Measurements from ENCODE around the gene CISTR.
A peak's percentile ranks its signal among the peaks of the same experiment; 100 is the strongest.

Gene CISTR

GRCh38 chr12:53761306-53761705 is 9.5 kb upstream of the CISTR start:
- peak; percentile 66 for DNase-seq

DNA sequence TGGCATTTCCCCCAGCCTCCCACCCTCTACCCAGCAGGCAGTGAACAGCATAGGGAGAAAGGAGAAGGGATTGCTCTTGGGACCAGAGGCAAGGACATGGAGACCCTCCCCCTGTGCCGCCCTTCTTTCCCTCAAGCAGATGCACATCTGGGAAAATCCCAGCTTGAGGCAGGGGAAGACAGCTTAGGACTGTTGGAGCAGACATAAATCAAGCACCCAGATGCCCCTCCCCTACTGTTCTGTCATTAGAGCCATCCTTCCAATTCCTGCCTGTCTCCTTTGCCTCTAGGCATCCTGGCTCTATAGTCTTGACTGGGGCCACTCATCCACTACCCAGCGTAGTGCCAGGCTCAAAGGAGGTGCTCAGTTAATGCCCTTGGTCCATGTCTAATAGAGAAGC is 7.5 kb upstream of the CISTR start:
- DNase-seq: no peak

DNA sequence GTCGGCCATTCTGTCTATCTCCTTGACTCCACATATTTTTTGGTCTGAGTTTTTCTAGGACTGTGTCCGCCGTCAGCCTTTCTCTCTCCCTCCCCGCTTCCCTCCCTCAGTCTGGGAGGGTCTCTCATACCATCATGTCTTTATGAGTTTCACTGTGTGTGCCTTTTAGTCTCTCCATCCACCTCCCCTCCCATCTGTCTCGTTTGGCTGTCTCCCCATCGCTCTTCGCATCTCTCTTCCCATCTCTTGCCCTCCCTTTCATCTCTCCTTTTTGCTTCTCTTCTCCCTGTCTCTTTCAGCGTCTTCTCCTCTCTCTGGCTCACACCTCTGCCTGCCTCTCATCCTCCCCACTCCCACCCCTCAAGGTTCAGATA is 6.9 kb upstream of the CISTR start:
- no peak for DNase-seq

- DNase-seq: no peak
Observed at GRCh38 chr12:53758081-53758729, 6.4 kb upstream of the CISTR start.

GRCh38 chr12:53757101-53757770 is 5.5 kb upstream of the CISTR start:
- DNase-seq: peak; percentile 71

GRCh38 chr12:53756300-53757100 is 4.7 kb upstream of the CISTR start:
- no peak for DNase-seq

GRCh38 chr12:53755893-53756292 is 4.1 kb upstream of the CISTR start:
- no peak for DNase-seq

DNA sequence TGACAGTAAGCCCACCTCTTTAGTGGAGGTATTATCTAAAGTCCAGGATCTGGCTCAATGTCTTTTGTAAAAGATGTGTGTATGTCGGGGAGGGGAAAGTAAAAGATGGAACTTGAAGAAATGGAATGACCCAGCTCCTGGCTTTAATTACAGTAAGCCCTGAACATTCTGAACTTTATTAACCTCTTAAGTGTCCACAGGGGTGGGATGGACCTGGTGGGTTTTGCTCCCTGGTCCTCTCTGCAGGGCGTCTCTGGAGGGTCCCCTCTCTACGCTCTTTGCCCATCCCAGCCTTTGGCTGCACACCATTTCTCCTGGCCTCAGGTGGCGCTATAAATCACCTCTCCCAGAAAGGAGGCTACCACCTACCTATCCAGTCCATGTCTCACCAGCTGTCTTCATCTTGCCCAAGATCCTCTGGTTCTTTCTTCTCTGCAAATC is 3.7 kb upstream of the CISTR start:
- no peak for DNase-seq

GRCh38 chr12:53754633-53755264 is 3.0 kb upstream of the CISTR start:
- no peak for DNase-seq

GRCh38 chr12:53754188-53754585 is 2.4 kb upstream of the CISTR start:
- DNase-seq: no peak

DNA sequence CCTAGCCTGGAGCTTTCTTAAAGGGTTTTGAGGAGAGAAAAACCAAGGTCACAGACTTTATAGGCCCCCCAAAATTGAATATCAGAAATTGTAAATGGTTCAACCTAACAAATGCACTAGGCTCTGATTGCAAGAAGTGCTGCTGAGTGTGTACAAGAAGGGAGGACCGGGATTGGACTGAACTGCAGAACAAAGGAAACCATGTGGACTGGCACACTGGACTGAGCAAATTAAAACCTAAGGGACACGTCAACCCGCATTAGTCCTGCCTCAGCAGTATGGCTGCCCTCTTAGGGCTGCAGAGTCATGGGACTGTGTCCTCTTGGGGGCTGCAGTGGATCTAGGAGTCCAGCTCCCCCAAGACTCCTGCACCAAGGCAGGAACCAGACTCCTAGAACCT is 842 bp upstream of the CISTR start:
- no peak for DNase-seq

- no peak for DNase-seq
Observed at GRCh38 chr12:53752192-53752601, 418 bp upstream of the CISTR start.

DNA sequence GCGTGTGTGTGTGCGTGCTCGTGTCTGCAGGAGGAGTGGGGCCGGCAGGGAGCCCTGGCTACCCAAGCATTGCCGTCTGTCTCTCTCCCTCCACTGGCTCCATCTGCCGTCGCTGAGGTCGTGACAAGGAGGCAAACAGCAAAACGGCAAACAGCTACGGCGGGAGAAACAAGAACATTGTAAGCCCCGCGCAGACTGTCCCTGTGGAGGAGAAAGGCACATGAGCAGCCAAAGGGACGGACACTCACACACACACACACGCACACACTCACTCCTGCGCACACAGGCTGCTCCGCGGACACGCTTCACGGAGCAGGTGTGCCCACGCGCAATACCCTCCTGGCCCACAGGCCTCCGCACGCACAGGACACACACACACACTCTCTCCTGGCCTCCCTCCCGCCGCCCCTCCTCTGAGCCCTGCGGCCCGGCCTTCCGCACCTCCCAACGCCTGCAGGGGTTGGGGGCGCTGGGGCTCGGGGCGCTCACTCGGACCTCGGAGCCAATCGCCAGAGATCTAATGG is 905 bp downstream of the CISTR start:
- no peak for DNase-seq

DNA sequence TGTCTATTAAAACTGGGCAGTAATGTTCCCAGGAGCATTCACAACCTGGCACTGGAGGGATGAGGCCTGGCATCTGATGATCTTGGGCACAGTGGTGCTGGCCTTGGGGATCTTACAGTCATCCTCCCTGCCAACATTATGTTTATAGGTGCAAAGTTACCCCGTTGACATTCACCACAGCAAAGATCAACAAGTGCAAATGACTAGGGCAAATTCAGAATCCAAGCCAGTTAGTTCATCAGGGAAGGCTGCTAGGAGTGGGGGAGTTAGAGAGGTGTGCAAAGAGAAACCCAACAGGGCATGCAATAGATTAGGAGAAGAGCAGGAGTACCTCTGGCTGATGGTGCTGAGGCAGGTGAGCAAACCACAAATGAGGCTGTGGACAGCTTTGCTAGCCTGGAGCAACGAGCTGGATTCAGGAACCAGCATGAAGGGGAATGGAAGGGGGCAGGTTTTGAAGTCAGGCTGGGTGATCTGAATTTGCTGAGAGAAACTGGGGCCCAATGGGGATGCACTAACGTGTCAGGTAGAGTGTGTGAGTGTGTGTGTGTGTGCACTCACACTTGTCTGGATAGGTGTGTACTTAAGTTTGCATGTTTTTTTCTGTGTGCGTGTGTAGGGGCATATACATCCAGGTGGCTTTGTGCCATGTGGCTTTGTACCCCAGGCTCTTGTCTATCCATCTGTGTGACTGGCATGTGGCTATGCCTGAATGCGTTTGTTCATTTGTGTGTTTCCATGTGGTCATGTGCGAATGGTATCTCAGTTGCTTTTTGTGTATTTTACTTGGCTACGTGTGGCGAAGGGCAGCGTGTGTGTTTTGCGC is 1.6 kb downstream of the CISTR start:
- DNase-seq: no peak

DNA sequence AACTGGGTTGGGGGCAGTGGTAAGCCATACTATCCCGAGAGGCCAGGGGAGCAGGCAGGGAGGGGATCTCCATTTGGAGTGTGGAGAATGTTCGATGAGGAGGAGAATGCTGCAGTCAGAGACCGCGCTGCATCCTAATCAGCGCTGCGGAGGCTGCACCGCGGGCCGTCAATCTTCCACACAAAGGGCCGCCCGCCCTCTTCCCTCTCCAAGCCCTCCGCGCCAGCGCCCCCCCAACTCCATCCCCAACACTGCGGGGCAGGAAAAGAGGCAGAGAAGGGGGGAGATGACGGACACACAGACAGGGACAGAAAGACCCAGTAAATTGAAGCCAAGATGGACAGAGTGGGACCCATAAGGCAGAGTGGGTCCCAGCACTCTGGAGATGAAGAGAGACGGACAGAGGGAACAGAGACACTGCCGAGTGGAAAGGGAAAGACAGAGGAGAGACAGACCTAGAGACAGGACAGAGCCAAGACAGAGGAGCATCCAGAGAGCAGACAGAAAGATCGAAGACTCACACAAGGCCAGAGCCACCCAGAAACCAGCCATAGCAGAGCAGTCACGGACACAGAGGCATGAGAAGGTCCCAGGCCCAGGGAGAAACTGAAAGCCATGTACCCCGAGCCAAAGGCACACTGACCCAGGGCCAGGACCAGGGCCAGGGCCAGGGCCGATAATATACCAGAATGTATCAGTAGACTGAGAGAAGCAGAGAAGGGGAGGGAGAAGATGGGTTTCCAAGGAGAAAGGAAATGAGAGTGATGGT is 3.5 kb downstream of the CISTR start:
- DNase-seq: no peak

- no peak for DNase-seq
Observed at GRCh38 chr12:53747095-53747494, 4.7 kb downstream of the CISTR start.

GRCh38 chr12:53746592-53747092 is 5.1 kb downstream of the CISTR start:
- DNase-seq: peak; percentile 87

- no peak for DNase-seq
Observed at GRCh38 chr12:53744751-53745150, 7.0 kb downstream of the CISTR start.

DNA sequence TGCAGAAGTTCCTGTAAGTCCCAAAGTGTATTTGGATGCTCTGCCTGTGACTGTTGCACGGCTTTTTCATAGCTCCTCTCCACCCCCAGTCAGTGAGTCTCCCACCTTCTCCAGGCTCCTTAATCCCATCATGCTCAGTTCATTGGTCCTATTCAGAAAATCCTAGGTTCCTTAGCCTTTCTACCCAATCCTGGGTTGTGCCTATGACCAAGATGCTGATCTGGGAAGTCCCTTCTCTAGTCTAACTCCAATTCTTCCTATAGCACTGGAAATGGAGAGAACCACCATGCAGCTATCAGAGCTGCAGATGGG is 7.7 kb downstream of the CISTR start:
- DNase-seq: no peak

DNA sequence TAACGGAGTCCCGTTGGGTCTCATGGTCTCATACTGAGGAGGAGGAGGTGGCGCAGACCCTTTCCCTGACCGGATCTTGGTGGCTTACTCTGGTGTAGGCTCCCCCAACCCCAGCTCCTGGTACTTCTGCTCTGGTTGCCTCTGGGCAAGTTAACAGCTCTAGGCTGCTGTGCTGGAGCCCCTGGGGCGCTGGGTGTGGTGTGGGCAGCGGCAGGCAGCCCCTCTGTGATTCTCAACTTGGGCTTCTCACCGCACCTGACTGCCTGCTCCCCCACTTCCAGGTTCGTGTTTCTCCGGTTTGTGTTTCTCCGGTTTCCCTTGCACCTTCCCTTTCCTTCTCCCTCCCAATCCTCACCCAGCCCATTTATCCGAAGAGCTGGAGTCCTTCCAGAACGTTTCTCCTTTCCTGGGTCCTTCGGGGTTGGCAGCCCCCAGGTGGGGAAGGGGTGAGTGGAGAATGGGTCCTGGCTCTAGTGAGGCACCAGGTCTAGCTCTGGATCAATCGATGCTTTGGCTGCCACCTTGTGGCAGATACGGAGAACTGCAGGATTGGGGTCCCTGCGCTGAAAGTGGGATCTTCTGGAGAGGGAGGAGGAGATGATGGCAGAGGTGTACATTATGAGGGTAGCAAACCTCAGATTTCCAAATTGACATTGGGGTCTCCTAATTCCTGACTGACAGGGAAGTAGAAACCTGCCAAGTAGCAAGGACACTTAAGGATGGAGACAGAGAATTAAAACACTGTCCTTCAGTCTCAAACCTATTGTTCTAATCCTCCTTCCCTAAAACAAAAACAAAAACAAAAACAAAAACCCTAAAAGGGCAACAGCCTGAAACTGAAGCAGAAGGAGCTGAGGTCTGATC is 8.3 kb downstream of the CISTR start:
- DNase-seq: peak; percentile 61

DNA sequence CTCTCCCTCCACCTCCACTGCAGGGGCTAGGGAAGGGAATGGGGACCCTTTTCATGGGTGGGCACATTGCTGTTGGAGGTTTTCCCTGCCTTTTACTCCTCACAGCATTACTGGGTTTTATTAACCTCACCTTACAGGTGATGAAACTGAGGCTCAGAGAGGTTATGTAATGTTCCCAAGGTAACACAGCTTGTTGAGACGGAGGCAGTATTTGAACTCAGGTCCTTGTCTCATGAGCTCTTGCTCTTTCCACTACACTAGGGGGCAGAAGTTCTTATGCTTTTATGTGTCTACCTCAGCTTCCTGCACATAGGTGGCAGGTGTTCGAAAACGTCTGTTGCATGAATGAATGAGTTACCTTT is 11.7 kb downstream of the CISTR start:
- no peak for DNase-seq
